ENCODE data around the gene KCNJ12. TPM values are rescaled to one million over a fixed set of nuclear protein-coding genes. Genes with fewer than 3 reads are reported as not detected.
"Not testable (repeated sequence)": the region's sequence is repeated elsewhere in the genome, so short reads cannot be mapped to it uniquely, and the experiment has no call there.

KCNJ12 gene
- total and polyA plus RNA-seq, 8 donors: 0.09 to 0.37 (median 0.14) TPM

DNA sequence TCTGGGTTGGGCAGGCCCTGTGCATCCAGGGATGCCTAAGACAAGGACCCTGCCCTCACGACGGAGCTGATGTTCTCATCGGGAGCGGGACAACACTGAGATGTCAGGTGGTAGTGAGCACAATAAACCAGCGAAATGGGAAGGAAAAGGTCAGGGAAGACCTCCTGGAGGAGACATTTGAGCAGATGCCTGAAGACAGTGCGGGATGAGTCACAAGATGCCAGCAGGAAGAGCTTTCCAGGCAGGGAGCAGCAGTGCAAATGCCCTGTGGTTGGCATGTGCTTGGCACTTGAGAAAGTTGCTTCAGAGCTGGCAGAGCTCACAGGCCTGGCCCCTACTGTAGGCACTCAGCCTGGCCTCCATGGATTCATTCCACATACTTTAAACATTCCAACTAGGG is 28.5 kb upstream of the KCNJ12 start:
- FAIRE-seq; H3K4me3 ChIP-seq; DNase-seq; ATAC-seq; intact Hi-C loops (cut with DNase I); H3K9me3 ChIP-seq; H3K36me3 ChIP-seq; H3K27me3 ChIP-seq; H3K27ac ChIP-seq; H3K4me1 ChIP-seq: not testable (repeated sequence)
- WGBS, 2 donors: 90% methylated on average over 3 to 6 of the region's 6 CpGs

DNA sequence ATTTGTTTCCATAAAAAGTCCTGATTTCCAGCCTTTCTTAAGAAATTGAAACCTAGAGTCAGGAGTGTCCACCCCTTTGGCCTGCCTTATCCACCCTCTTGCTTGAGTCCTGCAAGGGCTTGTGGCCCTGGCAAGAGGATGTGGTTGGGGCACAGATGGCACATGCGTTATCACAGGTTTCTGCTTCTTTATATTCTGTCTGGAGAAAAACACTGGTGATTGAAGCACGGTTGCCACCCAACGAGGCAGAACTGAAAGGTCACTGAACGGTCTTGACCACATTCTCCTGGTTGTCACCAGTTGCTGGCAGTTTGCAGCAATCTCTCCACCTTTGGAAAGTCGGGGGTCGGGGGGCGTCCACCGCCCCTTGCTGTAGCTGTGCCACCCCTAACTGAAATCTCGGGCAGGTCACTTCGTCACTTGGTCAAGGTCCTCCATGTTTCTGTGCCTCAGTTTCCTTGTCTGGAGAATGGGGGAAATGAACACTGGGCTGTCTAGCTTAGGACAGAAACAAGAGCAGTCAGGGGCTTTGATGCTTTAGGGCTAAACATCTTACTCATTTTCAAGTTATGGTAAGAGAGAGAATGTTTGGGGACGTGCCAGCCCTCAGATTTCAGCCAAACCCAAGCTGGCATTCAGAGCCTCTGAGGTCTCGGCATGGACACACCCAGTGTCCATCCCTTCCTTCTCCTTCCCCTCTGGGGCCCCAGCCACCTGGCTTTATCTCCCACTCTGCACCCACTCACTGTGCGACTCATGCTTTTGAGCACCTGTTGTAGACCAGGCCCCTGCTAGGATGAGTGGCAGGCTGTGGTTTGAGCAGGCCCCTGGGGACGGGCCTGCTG is 27.9 kb upstream of the KCNJ12 start:
- H3K27me3 ChIP-seq; H3K36me3 ChIP-seq; FAIRE-seq; intact Hi-C loops (cut with DNase I); H3K4me3 ChIP-seq; H3K27ac ChIP-seq; H3K9me3 ChIP-seq; H3K4me1 ChIP-seq; ATAC-seq: not testable (repeated sequence)
- WGBS, 2 donors: 69 to 74% methylated on average over 8 to 10 of the region's 14 CpGs
- DNase-seq: peak in 2 of 6 donors; percentile 16 to 18

DNA sequence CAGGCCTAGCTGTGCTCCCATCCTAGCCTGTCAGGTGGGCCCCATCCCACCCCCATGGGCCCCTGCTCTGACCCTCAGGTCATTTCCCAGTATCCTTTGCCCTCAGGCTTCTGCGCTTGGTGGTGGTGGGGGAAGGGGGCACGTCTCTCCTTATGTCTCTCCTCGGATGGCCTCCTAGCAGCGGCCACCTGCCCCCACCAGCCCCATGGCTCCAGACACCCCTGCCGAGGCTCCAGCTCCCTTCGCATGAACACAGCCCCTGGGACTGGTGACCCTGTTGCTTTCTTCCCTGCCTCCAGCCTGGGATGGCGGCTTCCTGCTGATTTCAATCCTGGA is 27.3 kb upstream of the KCNJ12 start:
- WGBS, 2 donors: 69 to 81% methylated on average over 4 to 5 of the region's 7 CpGs

DNA sequence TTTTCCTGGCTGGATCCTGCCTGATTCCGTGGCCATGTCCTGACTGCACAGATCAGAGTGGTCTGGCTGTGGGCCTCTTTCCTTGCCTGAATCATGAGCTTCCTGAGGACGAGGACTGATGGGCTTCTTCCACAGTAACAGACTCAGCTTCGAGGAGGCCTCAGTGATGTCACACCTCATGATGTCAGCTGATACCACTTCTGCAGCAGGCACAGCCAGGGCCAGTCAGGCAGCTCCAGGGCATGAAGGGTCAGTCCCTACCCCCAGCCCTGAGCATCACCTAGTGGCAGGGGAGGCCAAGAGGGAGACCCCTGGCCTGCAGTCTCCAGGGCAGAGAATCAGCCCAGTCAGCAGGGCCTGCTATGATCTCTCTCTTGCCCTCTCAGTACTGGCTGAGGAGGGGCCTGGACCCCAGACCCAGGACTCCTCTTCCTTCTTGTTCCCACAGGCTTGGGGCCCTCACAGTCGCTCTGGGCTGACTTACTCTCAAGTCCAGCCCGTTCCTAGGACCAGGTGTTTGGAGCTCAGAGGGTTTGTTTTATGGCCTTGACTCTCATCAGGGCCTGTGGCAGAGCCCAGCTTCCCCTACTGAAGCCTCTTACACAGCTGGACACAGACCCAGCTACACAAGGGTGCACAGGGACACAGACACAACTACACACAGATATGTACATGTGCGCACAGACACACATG is 26.7 kb upstream of the KCNJ12 start:
- H3K4me1 ChIP-seq; H3K27ac ChIP-seq; H3K27me3 ChIP-seq; H3K4me3 ChIP-seq; ATAC-seq; FAIRE-seq; H3K36me3 ChIP-seq; intact Hi-C loops (cut with DNase I); H3K9me3 ChIP-seq: not testable (repeated sequence)
- WGBS, 2 donors: 64 to 72% methylated on average over 5 of the region's 6 CpGs
- DNase-seq: peak in 2 of 6 donors; percentile 25 to 26

More for the DNA sequence above, 27.3 kb upstream of the KCNJ12 start:
- H3K4me1 ChIP-seq; H3K27me3 ChIP-seq; intact Hi-C loops (cut with DNase I); H3K36me3 ChIP-seq; ATAC-seq; H3K9me3 ChIP-seq; FAIRE-seq; H3K27ac ChIP-seq; H3K4me3 ChIP-seq: not testable (repeated sequence)
- peak in 2 of 6 donors; percentile 15 to 23 for DNase-seq

DNA sequence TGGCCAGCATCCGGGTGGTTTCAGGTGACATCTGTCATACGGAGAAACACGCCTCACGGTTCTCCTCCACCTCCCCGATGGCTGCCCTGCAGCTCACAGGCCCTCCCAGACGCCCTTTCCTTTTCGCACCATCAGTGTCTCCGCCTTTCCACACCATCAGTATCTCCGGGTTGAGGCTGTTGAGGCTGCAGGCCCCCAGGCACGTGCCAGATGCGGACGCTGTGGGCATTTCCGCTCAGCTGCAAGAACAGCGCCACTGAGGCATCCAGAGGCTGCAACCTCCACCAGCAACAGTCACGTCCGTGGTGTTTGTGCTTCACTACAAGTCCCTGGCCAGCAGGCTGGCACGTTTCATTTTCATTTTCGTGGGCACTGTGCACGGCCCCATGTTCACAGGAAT is 25.7 kb upstream of the KCNJ12 start:
- H3K9me3 ChIP-seq; H3K27ac ChIP-seq; ATAC-seq; intact Hi-C loops (cut with DNase I); FAIRE-seq; H3K4me3 ChIP-seq; H3K4me1 ChIP-seq; H3K36me3 ChIP-seq; H3K27me3 ChIP-seq: not testable (repeated sequence)
- WGBS, 2 donors: 70 to 71% methylated on average over 16 to 19 of the region's 19 CpGs
- peak in 2 of 6 donors; percentile 21 to 27 for DNase-seq

DNA sequence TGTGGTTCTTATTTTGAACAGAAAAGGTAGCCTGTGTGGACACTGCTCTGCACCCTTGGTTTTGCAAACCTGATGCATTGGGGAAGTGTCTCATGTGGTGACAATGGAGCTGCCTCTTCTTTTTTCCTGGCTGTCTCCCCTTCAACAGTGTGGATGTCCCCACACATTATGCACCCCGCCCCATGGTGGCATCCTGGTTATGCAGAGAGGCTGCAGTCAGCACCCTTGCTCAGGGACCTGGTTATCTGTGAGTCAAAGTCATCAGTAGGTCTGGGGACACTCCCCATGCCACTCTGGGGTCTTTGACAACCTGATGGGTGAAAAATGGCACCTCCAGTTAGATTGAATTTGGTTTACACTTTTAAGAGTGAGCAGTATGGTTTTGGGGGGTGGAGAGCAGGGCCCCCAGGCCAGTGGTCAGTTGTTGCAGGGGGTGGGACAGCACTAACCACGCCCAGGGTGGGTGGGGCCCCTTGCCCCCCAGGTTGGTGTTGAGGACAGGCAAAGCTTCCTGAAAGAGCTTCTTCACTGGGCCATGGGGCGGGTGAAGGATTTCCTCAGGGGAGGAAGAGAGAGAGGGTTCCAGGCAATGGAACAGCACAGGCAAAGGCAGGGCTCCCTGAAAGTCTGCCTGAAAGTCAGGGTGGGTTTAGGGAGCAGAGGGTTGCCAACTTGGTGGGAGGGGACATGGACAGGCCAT is 24.6 kb upstream of the KCNJ12 start:
- no peak for FAIRE-seq
- Histone ChIP-seq H3K4me3 (no peak overlapping the region), H3K9me3 (no peaks in the 10 kb centered on the region), H3K36me3 (no peaks in the 10 kb centered on the region), H3K4me1 (no peaks in the 10 kb centered on the region), H3K27ac (no peak overlapping the region), H3K27me3 (no peaks in the 10 kb centered on the region)
- TF ChIP-seq, protein P1, sequence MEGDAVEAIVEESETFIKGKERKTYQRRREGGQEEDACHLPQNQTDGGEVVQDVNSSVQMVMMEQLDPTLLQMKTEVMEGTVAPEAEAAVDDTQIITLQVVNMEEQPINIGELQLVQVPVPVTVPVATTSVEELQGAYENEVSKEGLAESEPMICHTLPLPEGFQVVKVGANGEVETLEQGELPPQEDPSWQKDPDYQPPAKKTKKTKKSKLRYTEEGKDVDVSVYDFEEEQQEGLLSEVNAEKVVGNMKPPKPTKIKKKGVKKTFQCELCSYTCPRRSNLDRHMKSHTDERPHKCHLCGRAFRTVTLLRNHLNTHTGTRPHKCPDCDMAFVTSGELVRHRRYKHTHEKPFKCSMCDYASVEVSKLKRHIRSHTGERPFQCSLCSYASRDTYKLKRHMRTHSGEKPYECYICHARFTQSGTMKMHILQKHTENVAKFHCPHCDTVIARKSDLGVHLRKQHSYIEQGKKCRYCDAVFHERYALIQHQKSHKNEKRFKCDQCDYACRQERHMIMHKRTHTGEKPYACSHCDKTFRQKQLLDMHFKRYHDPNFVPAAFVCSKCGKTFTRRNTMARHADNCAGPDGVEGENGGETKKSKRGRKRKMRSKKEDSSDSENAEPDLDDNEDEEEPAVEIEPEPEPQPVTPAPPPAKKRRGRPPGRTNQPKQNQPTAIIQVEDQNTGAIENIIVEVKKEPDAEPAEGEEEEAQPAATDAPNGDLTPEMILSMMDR (IDR thresholded peaks at IDR 0.05): no peak
- intact Hi-C loops (cut with DNase I): no loop called here
- ATAC-seq: no peak
- 44 to 55% methylated on average over 3 of the region's 3 CpGs for WGBS, 2 donors
- DNase-seq: peak in 2 of 6 donors; percentile 25 to 37

DNA sequence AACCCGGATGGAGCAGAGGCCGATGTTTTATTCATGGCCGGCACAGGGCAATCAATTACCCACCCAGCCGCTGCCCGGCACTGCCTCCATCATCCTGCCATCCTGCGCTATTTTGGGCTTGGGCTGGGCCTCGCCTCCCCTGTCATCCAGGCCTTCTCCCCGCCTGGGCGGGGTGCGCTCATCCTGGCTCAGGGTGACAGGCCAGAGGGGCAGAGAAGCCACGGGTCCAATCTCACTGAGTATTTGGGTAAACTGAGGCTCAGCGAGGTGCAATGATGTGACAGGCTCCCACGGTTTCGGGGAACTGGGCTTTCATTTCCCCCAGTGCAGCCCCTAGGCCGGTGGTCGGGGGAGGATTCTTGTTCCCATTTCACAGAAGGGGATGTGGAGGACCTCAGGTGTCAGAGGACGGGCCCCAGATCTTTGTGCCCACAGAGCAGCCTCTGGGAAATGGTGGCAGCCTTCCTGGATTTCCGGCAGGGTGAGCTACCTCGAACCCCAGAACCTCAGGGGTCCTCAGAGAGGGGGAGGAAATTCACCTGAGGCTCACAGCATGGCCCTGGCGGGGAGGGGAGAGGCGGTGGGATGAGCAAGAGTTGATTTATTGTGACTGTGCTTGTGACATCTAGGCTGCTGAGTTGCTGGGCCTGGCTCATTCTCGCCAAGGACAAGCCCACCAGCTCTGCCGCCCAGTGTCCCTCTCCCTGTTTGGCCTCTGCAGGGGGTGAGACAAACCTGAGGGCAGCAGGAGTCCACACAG is 23.8 kb upstream of the KCNJ12 start:
- 72 to 80% methylated on average over 23 of the region's 23 CpGs for WGBS, 2 donors

More for the DNA sequence above, 23.8 kb upstream of the KCNJ12 start:
- TF ChIP-seq, protein P1 (IDR thresholded peaks at IDR 0.05): no peak
- Histone ChIP-seq H3K4me1 (no peaks in the 10 kb centered on the region), H3K27ac (no peak overlapping the region), H3K36me3 (no peaks in the 10 kb centered on the region), H3K4me3 (no peak overlapping the region), H3K27me3 (no peaks in the 10 kb centered on the region), H3K9me3 (no peaks in the 10 kb centered on the region)
- no peak for ATAC-seq
- FAIRE-seq: no peak
- DNase-seq: peak in 2 of 6 donors; percentile 32 to 49
- intact Hi-C loops (cut with DNase I): no loop called here
